Muscle of arm (tissue), 12 donors: ENCODE data around the gene PTGER1. TPM values are rescaled to one million over a fixed set of nuclear protein-coding genes. Genes with fewer than 3 reads are reported as not detected.

Experiments
- DNase-seq: peaks from one replicate; pipeline ENCODE4 v3.0.0-alpha.2; 2013
- polyA plus RNA-seq, 12 donors: library from polyadenylated mRNA; unstranded; fragments of 120-200 nt; gene quantifications; one replicate each; pipeline ENCODE4 v1.2.1, GENCODE V29; 2013; ENCODE audit not compliant: insufficient read length in 12 of 12

PTGER1 gene
- polyA plus RNA-seq, 12 donors: 0.11 to 0.12 (median 0.12) TPM; not detected in 9

GRCh38 chr19:14442891-14443631, 32.1 kb downstream of the PTGER1 start:
- no peak for DNase-seq

- peak; percentile 48 for DNase-seq
Measured at GRCh38 chr19:14441041-14441938, 33.9 kb downstream of the PTGER1 start.

DNA sequence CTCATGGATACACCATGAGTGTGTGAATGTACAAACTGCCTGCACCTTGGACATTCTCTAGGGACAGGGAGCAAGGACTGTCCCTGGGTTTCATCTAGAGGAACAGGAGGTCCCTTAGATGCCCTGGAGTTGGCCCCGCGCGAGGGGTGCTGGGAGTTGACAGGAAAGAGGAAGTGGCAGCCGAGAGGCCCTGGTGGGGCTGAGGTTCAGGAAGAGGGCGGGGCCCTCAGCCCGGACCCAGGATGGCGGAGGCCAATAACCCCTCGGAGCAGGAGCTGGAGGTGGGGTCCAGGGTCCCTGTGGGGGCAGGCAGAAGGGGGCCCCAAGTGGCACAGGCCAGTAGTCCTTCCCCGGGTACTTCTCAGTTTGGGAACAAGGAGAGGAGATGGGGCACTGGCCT, 35.1 kb downstream of the PTGER1 start:
- DNase-seq: no peak

DNA sequence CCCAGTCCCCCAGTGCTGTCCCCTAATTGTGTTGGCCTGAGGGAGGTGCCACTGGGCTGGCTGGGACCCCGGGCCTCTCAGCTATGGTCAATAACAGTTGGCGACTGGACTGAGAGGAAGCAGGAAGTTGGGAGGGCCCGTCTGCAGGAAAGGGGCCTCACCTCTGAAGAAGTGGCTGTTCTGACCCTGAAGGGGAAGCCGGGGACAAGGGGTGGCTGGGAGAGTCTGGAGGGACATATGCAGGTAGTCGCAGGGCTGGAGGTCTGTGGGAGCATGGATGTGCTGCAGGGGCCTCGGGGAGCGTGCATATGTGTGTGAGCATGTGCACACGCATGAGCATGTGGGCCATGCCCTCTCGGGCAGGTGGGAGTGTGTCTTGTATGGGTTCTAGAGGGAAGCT, 36.1 kb downstream of the PTGER1 start:
- DNase-seq: no peak

DNA sequence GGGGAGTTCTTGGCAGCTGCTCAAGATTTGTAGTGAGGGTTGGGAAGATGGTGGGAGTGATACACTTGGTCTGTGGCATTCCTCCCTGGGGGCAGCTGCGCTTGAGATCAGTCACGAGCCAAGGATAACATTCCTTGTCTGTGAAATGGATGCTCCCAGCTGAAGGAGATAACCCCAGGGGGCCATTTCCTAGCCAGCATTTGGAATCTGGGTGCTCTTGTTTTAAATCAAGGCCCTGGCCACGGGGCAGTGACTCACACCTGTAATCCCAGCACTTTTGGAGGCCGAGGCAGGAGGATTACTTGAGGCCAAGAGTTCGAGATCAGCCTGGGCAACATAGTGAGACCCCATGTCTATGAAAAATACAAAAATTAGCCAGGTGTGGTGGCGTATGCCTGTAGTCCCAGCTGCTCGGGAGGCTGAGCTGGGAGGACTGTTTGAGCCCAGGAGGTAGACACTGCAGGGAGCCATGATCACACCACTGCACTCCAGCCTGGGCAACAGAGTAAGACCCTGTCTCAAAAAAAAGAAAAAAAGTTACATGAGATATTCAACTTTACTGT, 37.5 kb downstream of the PTGER1 start:
- DNase-seq: no peak

DNA sequence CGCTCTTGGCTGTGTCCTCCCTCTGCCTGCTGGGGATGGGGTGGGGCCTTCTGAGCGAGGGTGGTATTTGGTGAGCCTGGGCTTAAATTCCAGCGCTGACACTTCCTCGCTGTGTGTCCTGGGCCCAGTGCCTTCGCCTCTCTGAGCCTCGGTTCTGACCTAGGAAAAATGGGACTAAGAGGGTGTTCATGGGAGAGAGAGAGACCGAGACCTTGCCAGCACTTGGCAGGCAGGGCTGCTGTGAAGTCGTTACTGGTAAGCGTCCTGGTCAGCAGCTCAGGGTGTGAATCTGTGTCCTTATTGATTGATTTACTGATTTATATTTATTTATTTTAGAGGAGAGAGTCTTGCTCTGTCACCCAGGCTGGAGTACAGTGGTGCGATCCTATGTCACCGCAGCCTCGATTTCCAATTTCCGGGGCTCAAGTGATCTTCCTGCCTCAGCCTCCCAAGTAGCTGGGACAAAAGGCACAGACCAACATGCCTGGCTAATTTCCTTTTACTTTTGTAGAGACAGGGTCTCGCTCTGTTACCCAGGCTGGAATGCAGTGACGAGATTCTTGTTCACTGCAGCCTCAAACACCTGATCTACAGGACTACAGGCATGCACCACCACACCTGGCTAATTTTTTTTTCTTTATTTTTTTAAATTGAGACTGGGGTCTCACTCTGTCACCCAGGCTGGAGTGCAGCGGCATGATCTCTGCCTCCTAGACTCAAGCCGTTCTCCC, 39.7 kb downstream of the PTGER1 start:
- DNase-seq: no peak

- DNase-seq: no peak
Measured at GRCh38 chr19:14434543-14435319, 40.4 kb downstream of the PTGER1 start.

- DNase-seq: no peak
Measured at GRCh38 chr19:14433554-14434501, 41.3 kb downstream of the PTGER1 start.

DNA sequence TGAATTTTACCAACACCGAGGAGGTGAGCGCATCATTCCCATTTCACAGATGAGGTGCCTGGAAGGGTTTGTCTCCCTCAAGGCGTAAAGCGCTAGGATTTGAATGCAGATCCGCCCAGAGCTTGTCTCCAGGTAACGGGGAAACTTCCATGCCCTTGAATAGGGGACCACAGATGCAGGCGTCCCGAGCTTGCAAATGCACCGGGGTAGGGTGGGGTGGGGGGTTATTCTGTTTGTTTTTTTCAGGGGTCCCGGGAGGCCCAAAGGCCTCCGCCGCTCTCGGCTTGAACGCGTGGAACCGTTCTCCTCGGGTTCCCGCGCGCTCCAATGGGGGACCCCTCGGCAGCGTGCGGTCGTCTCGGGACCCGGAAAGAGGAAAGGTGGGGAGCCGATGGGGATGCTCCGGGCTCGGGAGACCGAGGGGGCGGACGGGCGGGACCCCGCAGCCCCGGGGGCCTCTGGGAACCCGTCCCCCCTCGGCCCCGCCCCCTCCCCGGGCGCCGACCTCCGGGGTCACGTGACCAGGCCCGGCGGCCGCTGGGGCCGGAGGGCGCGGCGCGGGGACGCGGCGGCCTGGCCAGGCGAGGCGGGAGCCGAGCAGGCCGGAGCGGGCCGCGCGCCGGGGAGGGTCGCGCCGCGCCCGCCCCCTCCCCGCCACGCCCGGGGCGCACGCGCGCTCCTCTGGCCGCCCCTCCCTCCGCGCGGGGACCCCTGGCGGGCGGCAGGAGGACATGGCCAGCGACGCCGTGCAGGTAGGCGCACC, 42.2 kb downstream of the PTGER1 start, which contains the start of gene PKN1:
TSS of gene PKN1 (plus strand) at position 516 of the 763 bp plus-strand sequence. CDS start at position 732, 216 bp downstream.
- peak; percentile 55 for DNase-seq

DNA sequence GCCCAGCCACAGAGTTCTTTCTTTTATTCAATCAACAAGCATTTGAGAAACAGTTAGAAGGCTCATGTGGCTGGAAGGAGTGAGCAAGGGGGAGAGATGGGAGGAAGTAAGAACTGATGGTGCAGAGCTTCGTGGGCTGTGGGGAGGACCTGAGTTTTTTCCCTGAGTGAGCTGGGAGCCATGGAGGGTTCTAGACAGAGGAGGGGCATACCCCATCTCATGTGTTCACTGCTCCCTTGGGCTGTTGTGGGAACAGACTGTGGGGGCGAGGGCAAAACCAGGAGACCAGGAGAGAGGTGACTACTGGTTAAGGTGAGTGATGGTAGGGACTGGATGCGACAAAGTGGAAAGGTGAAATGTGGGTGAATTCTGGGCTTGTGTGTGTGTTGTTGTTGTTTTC, 44.4 kb downstream of the PTGER1 start:
- DNase-seq: no peak

DNA sequence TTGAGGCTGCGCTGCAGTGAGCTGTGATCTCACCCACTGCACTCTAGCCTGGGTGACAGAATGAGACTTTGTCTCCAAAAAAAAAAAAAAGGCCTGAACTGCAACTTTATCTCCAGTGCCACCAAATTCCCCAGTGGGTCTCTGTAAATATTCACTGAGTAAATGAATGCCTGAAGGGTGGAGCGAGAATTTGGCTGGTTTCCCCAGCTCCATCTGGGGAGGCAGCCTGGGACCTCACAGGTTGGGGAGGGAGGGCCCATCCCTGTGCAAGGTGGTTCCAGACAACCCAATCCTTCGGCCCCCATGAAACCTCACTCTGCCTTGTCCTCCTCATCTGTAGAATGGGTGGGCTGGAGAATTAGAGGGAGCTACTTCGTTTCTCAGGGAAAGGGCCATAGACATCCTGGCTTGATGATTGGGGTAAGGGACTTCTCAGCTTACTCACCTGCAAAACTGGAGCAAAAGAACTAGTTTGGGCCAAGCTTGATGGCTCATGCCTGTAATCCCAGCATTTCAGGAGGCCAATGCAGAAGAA, 46.2 kb downstream of the PTGER1 start:
- no peak for DNase-seq

GRCh38 chr19:14427461-14427860, 47.7 kb downstream of the PTGER1 start:
- DNase-seq: no peak

DNA sequence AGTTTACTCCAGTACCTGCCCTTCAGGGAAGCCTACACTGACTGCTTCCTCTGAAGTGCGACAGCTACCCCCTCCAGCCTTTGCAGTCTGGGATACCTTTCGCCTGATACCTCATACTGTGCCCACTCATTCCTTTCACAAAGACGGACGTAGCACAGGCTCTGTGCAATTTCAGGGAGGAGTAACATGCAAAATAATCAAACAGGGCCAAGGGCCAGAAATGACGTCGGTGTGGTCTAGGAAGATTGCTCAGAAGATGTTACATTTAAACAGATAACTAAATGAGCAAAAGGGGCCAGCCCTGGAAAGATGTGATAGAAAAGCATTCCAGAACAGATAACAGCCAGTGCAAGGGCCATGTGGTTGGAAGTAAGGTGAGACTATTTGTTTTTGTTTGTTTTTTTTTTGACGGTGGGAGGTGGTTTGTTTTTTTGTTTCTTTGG, 49.4 kb downstream of the PTGER1 start:
- no peak for DNase-seq

Other genes starting within 250 kb of the PTGER1 start
- 10 to 100 TPM in 11 of 12 donors, not detected in 1; 36.8 to 69.5 (median 50.5) TPM for gene ADGRE5, start 93.9 kb downstream of the PTGER1 start, polyA plus RNA-seq
- 10 to 100 TPM in 11 of 12 donors, not detected in 1; 35.6 to 55.0 (median 41.8) TPM for gene DDX39A, start 56.0 kb downstream of the PTGER1 start, polyA plus RNA-seq
- gene PKN1, start 42.0 kb downstream of the PTGER1 start, polyA plus RNA-seq: 10 to 100 TPM in 11 of 12 donors, not detected in 1; 41.3 to 73.8 (median 53.7) TPM
- 10 to 100 TPM in 11 of 12 donors, not detected in 1; 28.6 to 60.6 (median 38.0) TPM for gene GIPC1, start 20.8 kb upstream of the PTGER1 start, polyA plus RNA-seq
- 10 to 100 TPM in 11 of 12 donors, not detected in 1; 68.0 to 89.3 (median 76.1) TPM for gene DNAJB1, start 43.0 kb upstream of the PTGER1 start, polyA plus RNA-seq
- gene TECR, start 54.2 kb upstream of the PTGER1 start, polyA plus RNA-seq: 100 to 1,000 TPM in 7 of 12 donors, 10 to 100 TPM in 4, not detected in 1; 73.9 to 183 (median 113) TPM
- gene NDUFB7, start 96.7 kb upstream of the PTGER1 start, polyA plus RNA-seq: 100 to 1,000 TPM in 6 of 12 donors, 10 to 100 TPM in 5, not detected in 1; 56.7 to 137 (median 100) TPM
- gene CLEC17A, start 107.7 kb upstream of the PTGER1 start, polyA plus RNA-seq: under 1 TPM in 4 of 12 donors, not detected in 8; 0.09 to 0.66 (median 0.13) TPM
- under 1 TPM in 5 of 12 donors, not detected in 7; 0.09 to 0.70 (median 0.16) TPM for gene ADGRE3, start 199.5 kb upstream of the PTGER1 start, polyA plus RNA-seq
- gene ZNF333, start 214.7 kb upstream of the PTGER1 start, polyA plus RNA-seq: 10 to 100 TPM in 11 of 12 donors, not detected in 1; 13.6 to 31.6 (median 17.8) TPM